CD4-positive, alpha-beta T cell treated with Interferon alpha-2 for 1 hour (primary cell): Measurements from ENCODE around the gene NF1.
A peak's percentile ranks its signal among the peaks of the same experiment; 100 is the strongest.

Experiments used
- DNase-seq, 2 donors: peaks; one replicate each; pipeline ENCODE4 v3.0.0-alpha.2; 2020 to 2022

The NF1 gene

DNA sequence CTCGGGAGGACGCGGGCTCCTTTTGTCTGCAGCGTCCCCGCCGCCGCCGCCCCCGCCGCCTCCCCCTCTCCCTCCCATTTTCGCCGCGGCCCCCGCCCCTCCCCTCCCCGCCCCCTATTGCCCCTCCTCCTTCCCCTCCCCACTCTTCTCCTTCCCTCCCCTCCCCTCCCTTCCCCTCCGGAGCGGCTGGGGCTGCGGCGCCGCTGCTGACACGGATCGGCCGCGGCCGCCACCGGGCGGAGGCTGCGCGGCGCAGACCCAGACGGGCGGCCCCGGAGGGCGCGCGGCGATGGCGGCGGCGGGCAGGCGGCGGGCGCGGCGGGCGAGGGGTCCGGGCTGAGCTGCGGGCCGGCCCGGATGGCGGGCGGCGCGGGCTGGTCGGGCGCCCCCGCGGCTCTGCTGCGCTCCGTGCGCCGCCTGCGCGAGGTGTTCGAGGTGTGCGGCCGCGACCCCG, 296.7 kb downstream of the NF1 start, which contains the start of gene RAB11FIP4:
TSS of gene RAB11FIP4 (plus strand) at position 180 of the 454 bp plus-strand sequence. CDS start at position 358, 178 bp downstream.
- peak in 1 of 2 donors; percentile 26 for DNase-seq

DNA sequence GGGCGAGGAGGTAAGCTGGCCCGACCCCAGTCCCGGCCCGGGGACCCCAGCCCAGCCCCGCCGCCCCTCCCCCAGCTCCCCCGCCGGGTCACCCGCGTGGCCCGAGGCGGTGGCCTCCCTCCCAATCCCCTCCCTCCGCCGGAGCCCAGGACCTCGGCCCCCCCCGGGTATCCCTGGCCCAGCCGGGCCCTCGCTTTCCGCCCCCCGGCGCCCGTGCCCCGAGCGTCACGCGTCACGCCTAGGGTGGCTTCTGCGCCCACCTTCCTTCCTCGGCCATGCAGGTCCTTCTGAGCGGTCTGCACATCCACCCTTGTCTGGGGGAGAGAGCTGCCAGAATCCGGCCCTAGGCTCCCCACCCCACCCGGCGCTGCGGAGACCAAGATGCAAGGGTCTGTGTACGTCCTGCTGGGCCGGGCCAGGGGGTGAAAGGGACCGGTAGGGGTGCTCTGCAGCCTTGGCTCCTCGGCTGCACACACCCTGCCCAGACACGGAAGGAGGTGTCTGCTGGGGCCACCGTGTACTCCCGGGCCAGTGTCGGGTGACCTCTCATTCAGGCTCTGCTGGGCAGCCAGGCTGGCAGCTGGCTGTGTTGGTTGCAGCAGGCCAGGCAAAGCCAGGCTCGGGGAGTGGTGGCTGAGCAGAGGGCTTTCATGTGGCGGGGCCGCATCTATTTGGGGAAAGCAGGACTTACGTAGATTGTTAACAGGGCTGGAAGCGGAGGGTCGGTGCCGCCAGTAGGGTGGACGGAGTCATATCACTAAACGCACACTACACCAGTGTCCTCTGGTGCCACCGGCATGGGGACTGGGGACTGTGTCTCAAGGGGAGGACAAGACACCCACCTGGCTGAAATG, 297.5 kb downstream of the NF1 start:
- no peak for DNase-seq

DNA sequence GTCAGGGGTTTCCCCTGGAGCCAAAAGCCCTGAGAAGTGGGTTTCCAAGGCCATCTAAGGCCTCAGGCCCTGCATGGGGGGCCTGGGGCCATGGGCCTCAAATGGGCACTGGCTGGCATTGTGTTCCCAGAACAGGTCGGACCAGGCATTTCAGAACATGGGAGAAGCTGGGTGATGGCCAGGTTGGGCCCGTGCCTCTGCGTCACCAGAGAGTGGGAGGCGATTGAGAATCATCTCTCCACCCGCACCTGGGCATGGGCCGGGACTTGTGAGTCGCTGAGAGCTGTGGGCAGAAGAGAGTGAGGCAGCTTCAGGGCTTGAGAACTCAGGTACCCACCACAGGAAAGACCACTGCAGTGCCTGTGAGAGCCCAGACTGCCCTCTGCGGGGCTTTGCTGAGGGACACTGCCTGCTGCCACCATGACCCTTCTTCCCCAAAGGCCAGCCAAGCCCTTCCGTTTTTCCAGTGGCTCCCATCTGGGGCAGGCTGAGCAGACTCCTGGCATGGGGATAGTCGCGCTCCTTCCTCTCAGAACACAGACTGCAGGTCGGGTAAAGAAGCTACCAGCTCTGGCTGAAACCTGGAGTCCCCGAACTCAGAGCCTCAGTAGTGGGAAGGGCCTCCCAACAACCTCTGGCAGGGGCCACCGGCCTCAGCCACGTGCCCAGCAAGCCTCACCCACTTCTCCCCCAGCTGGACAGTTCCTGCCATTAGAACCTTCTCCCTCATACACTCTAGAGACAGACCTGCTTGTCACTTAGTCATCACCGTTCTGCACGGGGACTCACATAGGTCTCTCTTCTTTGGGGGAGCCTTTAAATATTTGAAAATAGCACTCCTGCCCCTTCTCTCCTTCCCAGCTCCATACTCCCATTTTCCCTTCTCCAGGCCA, 298.3 kb downstream of the NF1 start:
- DNase-seq = no peak

DNA sequence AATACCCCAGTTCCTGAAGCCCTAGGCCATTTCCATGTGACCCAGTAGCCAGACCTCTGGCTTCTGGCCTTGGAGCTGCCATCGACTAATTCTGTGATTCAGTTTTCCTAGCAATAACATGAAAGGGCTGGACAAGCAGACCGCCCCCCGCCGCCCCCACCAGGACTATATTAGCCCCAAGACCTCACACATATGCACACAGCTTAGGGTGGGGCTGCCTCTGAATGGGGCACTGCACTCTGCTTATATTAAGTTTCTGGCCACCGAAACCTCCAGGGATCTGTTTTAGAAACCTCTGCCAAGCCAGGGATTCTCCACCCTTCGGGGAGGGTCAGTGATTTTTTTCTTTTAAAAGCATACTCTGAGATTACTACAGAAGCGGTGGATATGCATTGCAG, 299.0 kb downstream of the NF1 start:
- DNase-seq = no peak

DNA sequence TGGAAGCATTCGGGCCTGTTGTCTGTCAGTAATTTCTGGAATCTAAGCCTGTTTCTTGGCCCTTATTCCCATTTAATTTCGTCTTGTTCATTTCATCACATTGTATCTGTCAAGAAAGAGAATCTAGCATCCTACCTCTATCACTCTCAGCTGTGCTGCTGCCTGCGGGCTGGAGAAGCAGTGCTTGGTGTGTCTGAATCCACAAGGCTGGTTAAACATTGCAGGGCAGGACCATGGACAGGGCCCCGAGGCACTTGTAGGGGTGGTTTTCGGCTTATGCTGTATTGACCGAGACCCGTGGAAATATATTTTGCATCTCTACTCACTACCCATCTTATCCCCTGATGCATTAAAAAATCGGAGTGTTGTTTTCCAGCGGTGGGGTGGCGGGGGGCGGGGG, 299.8 kb downstream of the NF1 start:
- DNase-seq = peak in 1 of 2 donors; percentile 26

DNA sequence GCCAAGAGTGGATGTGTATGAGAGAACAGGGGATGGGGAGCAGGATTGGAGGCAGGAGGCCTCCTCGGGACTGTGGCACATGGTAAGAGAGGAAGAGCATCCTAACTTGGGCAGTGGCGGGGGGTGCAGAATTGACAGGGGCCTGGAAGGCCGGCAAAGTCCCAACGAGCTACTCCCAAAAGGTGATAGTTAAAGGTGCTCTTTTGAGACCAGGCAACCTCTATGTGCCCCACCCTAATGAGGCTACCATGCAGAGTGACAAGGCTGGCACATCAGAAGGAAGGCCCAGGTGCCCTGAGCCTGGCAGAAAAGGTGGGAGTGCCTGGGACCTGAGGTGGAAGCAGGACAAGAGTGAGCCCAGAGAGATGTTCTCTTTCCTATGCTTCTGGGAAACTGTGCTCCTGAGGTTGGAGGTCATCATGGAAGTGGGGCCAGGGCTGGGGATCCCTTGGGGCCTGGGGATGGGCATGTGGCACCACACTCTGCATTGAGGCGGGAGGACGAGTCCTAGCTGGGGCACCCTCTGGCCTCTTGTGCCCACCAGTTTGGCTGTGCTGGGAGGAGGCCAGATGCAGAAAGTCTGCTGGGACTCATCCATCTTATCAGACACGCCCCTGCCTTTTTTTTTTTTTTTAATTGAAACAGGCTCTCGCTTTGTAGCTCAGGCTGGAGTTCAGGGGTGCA, 302.6 kb downstream of the NF1 start:
- no peak for DNase-seq

DNA sequence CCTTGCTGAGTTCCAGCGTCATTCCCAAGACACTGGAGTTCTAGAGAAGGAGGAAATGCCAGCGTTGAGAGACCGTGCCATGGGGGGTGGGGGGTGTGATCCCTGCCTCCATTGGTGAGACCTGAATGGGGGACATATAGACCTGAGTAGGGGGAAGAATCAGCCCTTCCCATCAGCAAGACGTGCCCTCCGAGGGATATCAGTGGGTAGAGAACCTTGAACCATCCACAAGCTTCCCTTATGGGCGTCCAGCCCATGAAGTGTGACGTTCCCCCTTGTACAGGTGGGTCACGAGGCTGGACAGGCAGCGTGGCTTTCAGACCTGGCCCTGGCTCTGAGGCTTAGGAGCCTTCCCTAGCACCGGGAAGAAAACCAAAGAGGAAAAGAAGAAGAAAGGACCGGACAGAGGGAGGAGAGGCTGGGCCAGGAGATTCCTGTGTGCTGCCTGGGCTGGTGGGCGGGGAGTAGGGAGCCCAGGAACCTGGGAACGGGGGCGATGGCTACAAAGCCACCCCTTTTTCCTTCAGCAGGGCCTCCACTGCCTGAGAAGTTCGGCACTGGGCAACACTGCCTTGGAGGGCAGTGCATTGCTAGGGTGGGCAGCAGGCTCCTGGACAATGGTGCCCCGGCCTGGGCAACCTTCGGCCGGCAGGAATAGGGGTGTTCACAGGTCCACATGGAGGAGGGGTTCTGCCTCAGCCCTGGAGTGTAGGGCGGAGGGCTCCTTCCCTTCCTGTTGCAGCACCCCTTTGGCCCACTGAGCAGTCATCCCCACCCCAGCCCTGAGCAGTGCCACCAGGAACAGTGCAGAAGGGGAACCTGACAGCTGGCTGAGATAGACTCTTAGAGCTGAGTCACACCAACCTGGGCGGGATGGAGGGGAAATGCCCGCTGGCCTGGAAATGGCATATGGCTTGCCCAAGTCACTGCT, 303.9 kb downstream of the NF1 start:
- no peak for DNase-seq

DNA sequence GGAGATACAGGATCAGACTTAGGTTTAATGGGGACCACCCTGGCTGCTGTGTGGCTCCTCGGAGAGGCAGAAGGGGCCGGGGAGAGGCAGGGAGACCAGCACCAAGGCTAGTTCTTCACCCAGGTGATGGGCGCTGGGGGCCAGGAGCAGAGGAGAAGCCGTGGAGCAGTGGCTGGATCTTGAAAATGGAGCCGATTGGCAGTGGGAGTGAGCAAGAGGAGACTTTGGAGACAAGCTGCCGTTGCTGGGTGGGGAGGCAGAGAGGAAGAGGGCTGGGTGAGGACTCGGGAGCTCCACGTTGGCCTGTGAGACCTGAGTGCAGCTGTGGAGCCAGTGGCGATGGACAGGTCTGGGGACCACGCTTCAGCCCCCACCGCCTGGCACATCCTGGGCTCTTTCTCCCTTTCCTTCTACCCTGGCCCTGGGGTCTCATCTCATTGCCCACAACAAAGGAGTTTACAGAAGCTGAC, 305.7 kb downstream of the NF1 start:
- DNase-seq = no peak

DNA sequence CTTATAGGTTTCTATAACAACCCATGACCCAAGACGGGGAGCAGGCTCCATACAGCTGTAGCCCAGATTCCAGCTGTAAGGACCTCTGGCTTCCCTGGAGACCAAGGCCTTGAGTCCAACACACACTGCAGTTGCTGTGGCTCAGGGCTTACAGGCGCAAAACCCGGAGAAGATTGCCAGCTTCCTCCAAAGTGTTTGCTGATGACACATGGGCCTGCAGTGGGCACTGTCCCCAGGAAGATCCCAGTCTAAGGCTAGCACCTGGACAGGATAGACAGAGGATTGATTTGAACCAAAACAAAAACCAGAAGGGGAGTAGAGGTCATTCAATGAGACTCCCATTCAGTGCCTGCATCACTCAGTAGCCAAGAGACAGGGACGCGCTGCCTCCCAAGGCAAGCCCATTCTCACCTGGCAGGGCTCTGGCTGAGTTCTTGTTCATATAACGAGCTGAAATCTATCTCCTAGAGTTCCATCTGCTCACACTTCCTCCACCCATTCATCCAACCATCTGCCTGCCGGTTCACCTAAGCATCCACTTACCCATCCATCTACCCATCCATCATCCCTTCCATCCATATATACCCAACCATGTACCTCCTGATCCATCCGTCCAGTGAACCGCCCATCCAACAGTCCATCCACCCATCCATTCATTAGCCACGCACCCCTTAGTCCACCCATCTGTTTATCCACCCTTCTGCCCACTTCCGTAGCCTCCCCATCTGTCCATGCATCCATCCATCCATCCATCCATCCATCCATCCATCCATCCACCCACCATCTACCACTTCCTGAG, 306.9 kb downstream of the NF1 start:
- DNase-seq = no peak

DNA sequence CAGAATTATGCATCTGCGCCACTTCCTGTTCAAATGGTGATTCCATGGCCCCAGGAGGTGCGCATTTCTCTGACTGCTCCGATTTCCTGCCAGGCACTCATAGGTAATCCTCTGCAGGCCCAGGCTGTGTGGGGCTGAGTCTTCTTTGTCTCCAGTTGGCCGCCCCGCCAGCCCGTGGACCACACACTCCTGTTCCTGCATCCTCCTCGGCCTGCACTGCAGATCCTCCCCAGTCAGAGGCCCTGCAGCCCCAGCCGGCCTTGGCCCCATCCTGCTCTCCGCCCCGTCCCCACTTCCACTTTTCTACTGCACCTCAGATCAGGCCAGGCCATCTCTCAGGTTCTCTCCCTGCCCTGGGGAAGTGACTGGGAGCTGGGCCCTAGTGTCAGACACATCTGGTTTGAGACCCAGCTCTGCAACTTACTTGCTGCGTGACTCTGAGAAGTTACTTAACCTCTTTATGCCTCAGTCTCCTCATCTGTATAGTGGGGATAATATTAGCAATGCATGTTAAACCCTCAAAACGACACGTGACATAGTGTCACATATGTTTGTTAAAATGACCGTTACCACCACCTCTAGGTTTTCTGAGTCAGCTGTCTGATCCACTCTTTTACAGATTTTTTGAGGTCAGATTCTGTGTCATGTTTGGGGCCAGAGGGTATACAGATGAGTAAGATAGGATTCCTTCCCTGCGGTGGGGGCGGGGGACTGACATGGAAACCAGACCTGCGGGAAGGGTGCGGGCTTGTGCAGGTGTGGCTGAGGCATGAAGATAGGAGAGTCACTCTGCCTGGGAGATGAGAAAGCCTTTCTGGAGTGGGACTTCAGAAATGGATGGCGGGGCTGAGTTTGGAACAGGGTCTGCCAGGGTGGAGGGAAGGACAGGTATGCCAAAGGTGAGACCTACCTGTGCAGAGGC, 309.5 kb downstream of the NF1 start:
- no peak for DNase-seq

DNA sequence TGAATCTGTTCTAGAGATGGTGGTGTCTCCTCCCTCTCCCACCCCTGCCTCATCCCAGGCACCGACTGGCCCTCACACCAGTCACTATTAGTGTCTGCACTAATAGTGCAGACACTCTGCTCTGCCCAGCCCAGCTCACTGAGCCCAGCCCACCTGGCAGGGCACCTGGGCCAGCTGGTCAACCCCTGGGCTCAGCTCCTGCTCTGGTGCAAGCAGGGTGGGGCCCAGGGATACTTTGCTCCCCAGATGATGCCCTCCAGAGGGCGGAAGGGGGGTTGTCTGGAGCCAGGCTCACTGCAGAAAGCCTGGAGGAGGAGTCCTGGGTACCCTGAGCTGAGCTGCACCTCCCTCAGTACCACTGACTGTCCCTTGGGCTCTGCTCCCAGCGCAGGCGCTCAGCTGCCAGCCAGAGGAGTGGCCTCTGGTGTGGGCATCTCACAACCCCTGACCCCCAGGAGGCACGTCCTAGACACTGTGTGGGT, 311.2 kb downstream of the NF1 start:
- DNase-seq = no peak

DNA sequence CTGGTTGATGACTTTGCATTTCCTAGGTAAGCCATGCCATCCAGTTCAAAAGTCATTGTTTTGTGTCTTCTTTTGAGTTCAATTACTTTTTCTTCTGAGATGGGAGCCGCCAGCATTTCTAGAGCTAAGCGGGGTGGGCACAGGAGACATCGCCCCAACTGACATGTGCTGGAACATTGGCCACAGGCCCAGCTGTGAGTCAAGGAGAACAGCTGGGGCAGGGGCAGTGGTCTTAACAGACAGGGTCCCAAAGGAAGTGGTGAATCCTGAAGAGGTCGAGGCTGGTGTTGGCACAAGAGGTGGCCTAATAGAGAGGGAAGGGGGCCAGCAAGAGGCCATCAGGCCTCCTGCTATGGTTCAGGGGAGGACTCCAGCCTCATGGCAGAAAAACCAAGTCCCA, 313.8 kb downstream of the NF1 start:
- DNase-seq = no peak

DNA sequence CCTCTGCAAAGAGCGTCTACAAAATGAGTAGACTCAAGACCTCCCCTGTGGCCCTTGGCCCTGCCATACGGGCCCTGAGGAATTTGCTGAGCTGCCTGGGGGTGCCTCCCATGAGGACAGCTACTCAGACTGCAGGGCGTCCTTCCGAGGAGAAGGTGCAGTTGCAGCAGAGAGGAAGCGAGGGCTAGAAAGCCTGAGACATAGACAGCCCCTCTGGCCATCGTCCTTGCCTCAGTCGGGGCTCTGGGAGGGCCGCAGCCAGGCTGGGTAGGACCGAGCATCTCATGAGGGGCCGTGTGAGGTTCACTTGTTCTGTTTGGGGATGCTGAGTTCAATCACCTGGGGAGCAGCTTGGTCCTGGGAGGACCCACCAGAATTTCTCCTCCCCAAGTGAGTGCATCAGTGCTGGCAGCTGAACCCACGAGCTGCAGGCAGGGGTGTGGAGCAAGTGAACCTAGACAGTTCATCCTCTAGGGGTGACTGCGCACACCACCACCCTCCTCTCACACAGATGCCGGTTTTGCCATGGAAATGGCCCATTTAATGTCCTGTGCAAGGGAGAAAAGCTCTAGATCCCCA, 317.0 kb downstream of the NF1 start:
- DNase-seq = no peak

DNA sequence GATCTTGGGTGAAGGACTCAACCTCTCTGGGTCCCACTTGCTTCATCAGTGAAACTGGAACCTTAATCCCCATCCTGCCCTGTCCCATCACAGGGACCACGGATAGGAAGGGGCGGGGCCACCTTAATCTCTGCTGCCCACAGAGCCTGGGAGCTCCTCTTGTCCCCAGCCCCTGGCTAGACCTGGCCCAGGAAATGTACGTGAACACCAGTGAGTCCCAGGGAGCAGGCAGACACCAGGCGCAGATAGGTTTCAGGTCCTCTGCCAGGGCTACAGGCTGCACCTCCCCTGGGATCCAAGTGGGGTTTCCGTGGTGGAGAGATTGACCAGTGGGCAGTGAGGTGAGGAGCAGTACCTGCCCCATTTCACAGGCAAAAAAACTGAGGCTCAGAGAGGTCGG, 317.7 kb downstream of the NF1 start:
- no peak for DNase-seq

DNA sequence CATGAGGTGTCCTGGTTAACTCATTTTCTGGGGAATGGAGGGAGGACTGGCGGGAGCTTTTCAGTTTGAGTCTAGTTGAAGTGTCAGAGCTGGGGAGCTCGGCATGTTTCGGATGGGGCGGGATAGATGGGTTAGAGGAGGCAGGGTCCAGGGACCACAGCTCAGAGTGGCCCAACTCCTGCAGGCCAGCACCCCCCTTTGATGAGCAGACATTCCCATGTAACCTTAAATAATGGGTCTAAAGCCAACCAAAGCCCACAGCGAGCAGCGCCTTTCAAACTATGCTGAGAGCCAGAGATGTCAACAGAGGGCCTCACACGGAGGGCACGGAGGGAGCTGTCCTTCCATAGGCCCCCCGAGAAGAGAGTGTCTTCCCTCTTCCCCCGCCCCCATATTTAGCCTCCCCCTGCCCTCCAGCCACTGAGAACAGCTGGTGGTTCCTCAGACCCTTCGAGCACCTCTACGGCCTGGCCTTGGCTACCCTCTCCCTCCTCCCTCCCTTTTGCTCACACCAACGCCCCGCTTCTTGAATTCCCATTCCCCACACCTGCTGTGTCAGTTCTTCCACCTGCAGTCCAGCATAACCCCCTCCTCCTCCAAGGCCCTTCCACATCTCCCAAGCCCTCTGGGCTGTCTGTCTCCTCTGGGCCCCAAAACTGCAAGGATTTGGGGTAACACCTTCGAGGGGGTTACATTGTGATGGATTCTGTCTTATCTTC, 318.5 kb downstream of the NF1 start:
- DNase-seq = no peak

DNA sequence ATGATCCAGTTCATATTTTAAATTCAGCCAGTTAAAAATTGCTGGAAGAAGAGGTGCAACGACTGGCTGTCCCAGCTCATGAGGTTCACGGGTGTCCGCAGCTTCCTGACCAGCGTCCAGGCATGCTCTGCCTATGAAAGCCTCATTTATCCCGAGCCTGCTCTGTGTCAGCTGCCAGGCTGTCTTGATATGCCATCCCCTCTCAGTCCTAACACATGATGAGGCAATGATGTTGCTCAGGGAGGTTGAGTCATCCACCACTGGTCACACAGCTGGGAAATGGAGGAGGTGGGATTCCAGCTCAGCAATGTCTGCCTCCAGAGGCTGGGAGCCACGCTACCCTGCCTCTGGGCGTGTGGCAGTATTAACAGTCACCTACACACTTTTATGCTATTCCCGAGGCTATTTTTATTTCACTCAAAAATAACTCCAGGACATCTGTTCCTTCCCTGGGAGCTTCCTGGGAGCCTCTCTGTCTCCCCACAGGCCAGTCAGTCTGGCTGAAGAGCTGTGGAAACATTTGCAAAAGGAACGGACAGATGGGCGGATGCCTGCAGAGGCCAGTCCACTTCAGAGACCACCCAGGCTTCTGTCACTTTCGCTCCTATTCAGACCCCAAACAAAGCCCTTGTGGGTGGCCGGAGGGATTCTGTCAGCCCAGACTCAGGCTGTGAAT, 319.2 kb downstream of the NF1 start:
- no peak for DNase-seq

DNA sequence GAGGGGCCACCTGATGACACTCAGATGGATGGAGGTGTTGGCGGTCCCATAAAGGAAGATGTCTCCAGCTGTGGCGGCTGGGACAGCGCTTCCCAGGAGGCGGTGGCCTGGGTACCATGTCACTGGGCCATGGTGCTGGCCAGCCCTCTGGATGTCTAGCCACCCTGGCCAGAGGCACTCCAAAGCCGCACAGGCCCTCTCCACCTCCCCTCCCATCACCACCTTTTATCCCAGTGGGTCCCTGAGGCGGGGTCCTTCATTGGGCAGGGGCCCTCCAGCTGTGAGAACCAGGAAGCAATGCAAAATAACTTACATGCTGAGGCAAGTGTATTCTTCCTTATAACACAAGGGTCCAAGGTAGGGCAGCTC, 319.8 kb downstream of the NF1 start:
- DNase-seq = no peak

DNA sequence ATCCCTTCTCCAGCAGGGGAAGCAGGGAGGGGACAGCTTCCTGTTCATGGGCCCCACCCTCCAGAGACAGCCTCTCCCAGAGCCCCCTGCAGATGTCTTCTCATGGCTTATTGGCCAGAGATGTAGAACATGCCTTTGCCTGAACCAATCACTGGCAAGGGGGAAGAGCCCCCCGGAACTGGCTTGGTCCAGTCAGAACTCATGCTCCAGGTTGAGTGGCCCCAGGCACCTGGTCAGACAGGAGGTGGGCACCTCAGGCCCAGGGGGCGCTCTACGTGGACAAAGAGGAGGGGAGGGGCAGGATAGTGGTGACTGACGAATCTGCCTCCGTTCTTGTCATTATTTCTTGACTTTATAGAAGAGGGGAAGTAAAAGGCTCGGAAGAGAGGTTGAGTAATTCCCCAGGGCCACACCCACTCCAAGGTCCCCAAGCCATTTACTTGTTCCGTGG, 320.3 kb downstream of the NF1 start:
- peak in 1 of 2 donors; percentile 41 for DNase-seq
